Inflammatory macrophage (primary cell): ENCODE measurements around the gene METAP1.
"Not testable (repeated sequence)": the region's sequence is repeated elsewhere in the genome, so short reads cannot be mapped to it uniquely, and the experiment has no call there.

Experiments used
- DNase-seq, 2 donors: peaks; one replicate each; pipeline ENCODE4 v3.0.0-alpha.2; 2020 to 2022

Gene METAP1

GRCh38 chr4:99100876-99101275 lies 105.4 kb downstream of the METAP1 start:
- no peak for DNase-seq

- no peak for DNase-seq
These were observed 107.1 kb downstream of the METAP1 start for GRCh38 chr4:99102634-99103033.

GRCh38 chr4:99103166-99103565 lies 107.6 kb downstream of the METAP1 start:
- DNase-seq: no peak

- no peak for DNase-seq
These were observed 108.6 kb downstream of the METAP1 start for GRCh38 chr4:99104153-99104552.

- not testable (repeated sequence) for DNase-seq
These were observed 113.8 kb downstream of the METAP1 start for GRCh38 chr4:99109286-99109685.
